A673 (cell line): Measurements from ENCODE around the gene RGPD5.
"Not testable (repeated sequence)": the region's sequence is repeated elsewhere in the genome, so short reads cannot be mapped to it uniquely, and the experiment has no call there.

ENCODE experiments used
- CTCF ChIP-seq: fragments of 300-800, 200-600 bp; sonication (generic); conservative IDR thresholded peaks from 2 replicates; pipeline ENCODE4 v1.5.1; 2017; ENCODE audit warnings: low read depth, mild to moderate bottlenecking, antibody characterized with exemption, low read length, moderate library complexity, mixed read lengths
- EZH2 ChIP-seq: fragments of 200-600 bp; sonication (generic); IDR thresholded peaks from 2 replicates; pipeline ENCODE4 v1.6.1; 2017; ENCODE audit warnings: borderline replicate concordance, low read depth, mild to moderate bottlenecking, mixed read lengths, antibody characterized with exemption, low read length; ENCODE audit not compliant: poor library complexity, severe bottlenecking

- not testable (repeated sequence) for TF ChIP-seq CTCF, EZH2
These were observed 99.6 kb downstream of the RGPD5 start for GRCh38 chr2:109893736-109894135.
